WTC11 (cell line): ENCODE results near the gene HLX.

ENCODE experiments used
- CREM ChIP-seq: sonication (generic); formaldehyde crosslinking; IDR thresholded peaks from 2 replicates; pipeline ENCODE4 v1.8.1; 2022; ENCODE audit warnings: mild to moderate bottlenecking, missing genetic modification reagents, moderate library complexity
- JUN ChIP-seq: sonication (generic); formaldehyde crosslinking; IDR thresholded peaks from 2 replicates; pipeline ENCODE4 v1.8.0; 2023; ENCODE audit warnings: mild to moderate bottlenecking, missing genetic modification reagents
- RELA ChIP-seq: sonication (generic); formaldehyde crosslinking; IDR thresholded peaks from 2 replicates; pipeline ENCODE4 v1.8.1; 2022; ENCODE audit warnings: missing genetic modification reagents, mild to moderate bottlenecking, borderline replicate concordance
- SP1 ChIP-seq: sonication (generic); formaldehyde crosslinking; conservative IDR thresholded peaks from 2 replicates; pipeline ENCODE4 v1.8.1; 2022; ENCODE audit warnings: missing genetic modification reagents
- ZNF512 ChIP-seq: sonication (generic); formaldehyde crosslinking; IDR thresholded peaks from 2 replicates; pipeline ENCODE4 v1.8.1; 2022; ENCODE audit warnings: missing genetic modification reagents, borderline replicate concordance
- TF ChIP-seq, protein P1 (sequence below): sonication (generic); formaldehyde crosslinking; IDR thresholded peaks from 2 replicates; pipeline ENCODE4 v1.8.1; 2022; ENCODE audit warnings: mild to moderate bottlenecking, moderate library complexity, missing genetic modification reagents
- TF ChIP-seq, protein P2 (sequence below): fragments of 200-600 bp; IDR thresholded peaks from 2 replicates; pipeline ENCODE4 v1.8.0; 2022; ENCODE audit warnings: antibody characterized with exemption

DNA sequence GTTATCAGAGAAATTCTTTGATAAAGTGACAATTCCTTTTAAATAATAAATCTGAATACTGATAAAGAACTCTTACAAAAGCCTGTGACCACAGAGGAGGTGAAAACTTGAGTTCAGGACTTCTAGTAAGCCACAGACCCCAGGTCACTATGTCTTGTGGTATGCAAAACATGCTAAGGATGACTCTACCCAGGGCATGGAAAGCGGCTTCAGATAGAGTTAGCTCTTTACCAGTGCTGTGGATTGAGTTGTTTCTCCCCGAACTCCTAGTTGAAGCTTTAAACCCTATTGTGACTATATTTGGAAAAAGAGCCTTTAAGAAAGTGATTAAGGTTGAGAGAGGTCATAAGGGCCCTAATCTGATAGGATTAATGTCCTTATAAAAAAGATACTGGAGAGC is 42.3 kb downstream of the HLX start:
- TF ChIP-seq RELA (CRISPR knock-in tag) (no peak), ZNF512 (CRISPR knock-in tag) (no peak), JUN (CRISPR knock-in tag) (no peak), CREM (CRISPR knock-in tag) (no peak), SP1 (CRISPR knock-in tag) (no peak)
- TF ChIP-seq, protein P1, sequence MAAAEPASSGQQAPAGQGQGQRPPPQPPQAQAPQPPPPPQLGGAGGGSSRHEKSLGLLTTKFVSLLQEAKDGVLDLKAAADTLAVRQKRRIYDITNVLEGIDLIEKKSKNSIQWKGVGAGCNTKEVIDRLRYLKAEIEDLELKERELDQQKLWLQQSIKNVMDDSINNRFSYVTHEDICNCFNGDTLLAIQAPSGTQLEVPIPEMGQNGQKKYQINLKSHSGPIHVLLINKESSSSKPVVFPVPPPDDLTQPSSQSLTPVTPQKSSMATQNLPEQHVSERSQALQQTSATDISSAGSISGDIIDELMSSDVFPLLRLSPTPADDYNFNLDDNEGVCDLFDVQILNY (CRISPR knock-in tag): no peak
- TF ChIP-seq, protein P2, sequence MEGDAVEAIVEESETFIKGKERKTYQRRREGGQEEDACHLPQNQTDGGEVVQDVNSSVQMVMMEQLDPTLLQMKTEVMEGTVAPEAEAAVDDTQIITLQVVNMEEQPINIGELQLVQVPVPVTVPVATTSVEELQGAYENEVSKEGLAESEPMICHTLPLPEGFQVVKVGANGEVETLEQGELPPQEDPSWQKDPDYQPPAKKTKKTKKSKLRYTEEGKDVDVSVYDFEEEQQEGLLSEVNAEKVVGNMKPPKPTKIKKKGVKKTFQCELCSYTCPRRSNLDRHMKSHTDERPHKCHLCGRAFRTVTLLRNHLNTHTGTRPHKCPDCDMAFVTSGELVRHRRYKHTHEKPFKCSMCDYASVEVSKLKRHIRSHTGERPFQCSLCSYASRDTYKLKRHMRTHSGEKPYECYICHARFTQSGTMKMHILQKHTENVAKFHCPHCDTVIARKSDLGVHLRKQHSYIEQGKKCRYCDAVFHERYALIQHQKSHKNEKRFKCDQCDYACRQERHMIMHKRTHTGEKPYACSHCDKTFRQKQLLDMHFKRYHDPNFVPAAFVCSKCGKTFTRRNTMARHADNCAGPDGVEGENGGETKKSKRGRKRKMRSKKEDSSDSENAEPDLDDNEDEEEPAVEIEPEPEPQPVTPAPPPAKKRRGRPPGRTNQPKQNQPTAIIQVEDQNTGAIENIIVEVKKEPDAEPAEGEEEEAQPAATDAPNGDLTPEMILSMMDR: no peak
